Caco-2 (cell line): ENCODE results near the gene MTFMT. TPM values are rescaled to one million over a fixed set of nuclear protein-coding genes. Genes with fewer than 3 reads are reported as not detected.

Experiments
- BruUV-seq: library from RNA; stranded (reverse); fragments of 400-500 nt; replicated peaks from 2 replicates; lab custom pipeline; 2021; lab: Mats Ljungman, UMichigan
- CTCF ChIA-PET: fragments of 300-600 bp; sonication (Branson Sonifier 250); formaldehyde crosslinking; loops from one replicate; lab custom pipeline; 2022; ENCODE audit warnings: antibody characterized with exemption; lab: Charles Lee
- POLR2A ChIA-PET: fragments of 300-600 bp; sonication (Branson Sonifier 250); formaldehyde crosslinking; loops from one replicate; lab custom pipeline; 2022; ENCODE audit warnings: antibody characterized with exemption; lab: Charles Lee
- DNase-seq, 2 experiments: peaks; one replicate each; pipeline versions ENCODE4 v3.0.0 to v3.0.0-alpha.2; 2020 to 2022
- H3K27me3 ChIP-seq: replicated peaks from 2 replicates; pipeline ENCODE4 v1.6.0; 2011; ENCODE audit warnings: low read length; ENCODE audit not compliant: control insufficient read depth, insufficient read depth
- H3K36me3 ChIP-seq: 2 replicates; pipeline ENCODE4 v1.5.1; 2011; ENCODE audit warnings: low read length; ENCODE audit not compliant: control insufficient read depth, insufficient read depth
- H3K4me1 ChIP-seq: fragments of 250-450 bp; sonication (Bioruptor Pico); 2 replicates; pipeline ENCODE4 v1.5.1; 2020; ENCODE audit warnings: mild to moderate bottlenecking
- H3K4me3 ChIP-seq: 2 replicates; pipeline ENCODE4 v1.5.1; 2011; ENCODE audit warnings: low read depth, mild to moderate bottlenecking, control low read depth, low read length
- H3K9me3 ChIP-seq: fragments of 250-450 bp; sonication (Bioruptor Pico); 2 replicates; pipeline ENCODE4 v1.5.1; 2020; ENCODE audit warnings: mild to moderate bottlenecking, moderate library complexity
- H3K27ac Mint-ChIP-seq: one replicate; pipeline ENCODE4 v1.8.0; 2022; ENCODE audit warnings: mixed read lengths; ENCODE audit not compliant: unreplicated experiment
- H3K27me3 Mint-ChIP-seq: one replicate; pipeline ENCODE4 v1.8.0; 2022; ENCODE audit warnings: mixed read lengths; ENCODE audit not compliant: insufficient read depth, unreplicated experiment
- H3K36me3 Mint-ChIP-seq: one replicate; pipeline ENCODE4 v1.8.0; 2022; ENCODE audit warnings: mild to moderate bottlenecking, mixed read lengths; ENCODE audit not compliant: insufficient read depth, unreplicated experiment
- H3K4me1 Mint-ChIP-seq: one replicate; pipeline ENCODE4 v1.8.0; 2022; ENCODE audit warnings: low read depth, mixed read lengths; ENCODE audit not compliant: unreplicated experiment
- H3K4me3 Mint-ChIP-seq: one replicate; pipeline ENCODE4 v1.8.0; 2022; ENCODE audit warnings: mild to moderate bottlenecking, moderate library complexity, mixed read lengths; ENCODE audit not compliant: unreplicated experiment
- H3K9me3 Mint-ChIP-seq: one replicate; pipeline ENCODE4 v1.8.0; 2022; ENCODE audit warnings: mixed read lengths; ENCODE audit not compliant: unreplicated experiment
- intact Hi-C: fragments of 100-400 bp; cut with micrococcal nuclease; formaldehyde crosslinking; loops from one replicate; pipeline ENCODE4 v1.10.0; 2022; ENCODE audit not compliant: unreplicated experiment
- total RNA-seq: library from RNA; stranded (reverse); gene quantifications from 2 replicates; pipeline ENCODE4 v1.2.3, GENCODE V29; 2022
- TF ChIP-seq, protein P1 (sequence below), 2 experiments: fragments of 200-600 bp in 1 of 2; IDR thresholded peaks; 1 replicate in 1 of 2; 2 replicates in 1 of 2; pipeline versions ENCODE4 v1.5.1 to v1.8.0; 2011 to 2022; ENCODE audit warnings: antibody characterized with exemption in 1 of 2, control low read depth in 1 of 2, inconsistent platforms in 1 of 2, low read depth in 1 of 2, low read length in 1 of 2, mild to moderate bottlenecking in 1 of 2, moderate library complexity in 1 of 2; ENCODE audit not compliant: insufficient read depth in 1 of 2, severe bottlenecking in 1 of 2, unreplicated experiment in 1 of 2

The MTFMT gene
- total RNA-seq, 1 experiment from 2014 or later = 24.7 TPM

DNA sequence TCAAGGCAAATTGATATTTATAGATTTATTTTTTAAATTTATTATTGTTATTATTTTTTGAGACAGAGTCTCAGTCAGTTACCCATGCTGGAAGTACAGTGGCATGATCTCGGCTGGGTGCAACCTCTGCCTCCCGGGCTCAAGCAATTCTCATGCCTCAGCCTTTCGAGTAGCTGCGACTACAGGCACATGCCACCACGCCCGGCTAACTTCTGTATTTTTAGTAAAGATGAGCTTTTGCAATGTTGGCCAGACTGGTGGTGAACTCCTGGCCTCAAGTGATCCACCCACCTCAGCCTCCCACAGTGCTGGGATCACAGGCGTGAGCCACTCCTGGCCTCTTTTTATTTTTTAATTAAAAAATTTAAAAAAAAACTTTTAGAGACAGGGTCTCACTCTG, 58.7 kb downstream of the MTFMT start:
- Mint-ChIP-seq H3K27me3 (no peaks in the 10 kb centered on the region), H3K9me3 (no peaks in the 10 kb centered on the region), H3K36me3 (peaks cover 34% of the 10 kb centered on the region), H3K4me1 (no peaks in the 10 kb centered on the region), H3K27ac (no peak overlapping the region), H3K4me3 (no peak overlapping the region)
- no peaks in the 10 kb centered on the region for H3K9me3 ChIP-seq
- ChIA-PET POLR2A (no interaction called here), CTCF (no interaction called here)
- no peaks in the 10 kb centered on the region for H3K4me1 ChIP-seq
- no peak overlapping the region for H3K4me3 ChIP-seq
- H3K36me3 ChIP-seq = no peaks in the 10 kb centered on the region
- H3K27me3 ChIP-seq = no peaks in the 10 kb centered on the region
- BruUV-seq = no TSS peak
- DNase-seq = no peak
- intact Hi-C loops = no loop called here
- TF ChIP-seq, protein P1, sequence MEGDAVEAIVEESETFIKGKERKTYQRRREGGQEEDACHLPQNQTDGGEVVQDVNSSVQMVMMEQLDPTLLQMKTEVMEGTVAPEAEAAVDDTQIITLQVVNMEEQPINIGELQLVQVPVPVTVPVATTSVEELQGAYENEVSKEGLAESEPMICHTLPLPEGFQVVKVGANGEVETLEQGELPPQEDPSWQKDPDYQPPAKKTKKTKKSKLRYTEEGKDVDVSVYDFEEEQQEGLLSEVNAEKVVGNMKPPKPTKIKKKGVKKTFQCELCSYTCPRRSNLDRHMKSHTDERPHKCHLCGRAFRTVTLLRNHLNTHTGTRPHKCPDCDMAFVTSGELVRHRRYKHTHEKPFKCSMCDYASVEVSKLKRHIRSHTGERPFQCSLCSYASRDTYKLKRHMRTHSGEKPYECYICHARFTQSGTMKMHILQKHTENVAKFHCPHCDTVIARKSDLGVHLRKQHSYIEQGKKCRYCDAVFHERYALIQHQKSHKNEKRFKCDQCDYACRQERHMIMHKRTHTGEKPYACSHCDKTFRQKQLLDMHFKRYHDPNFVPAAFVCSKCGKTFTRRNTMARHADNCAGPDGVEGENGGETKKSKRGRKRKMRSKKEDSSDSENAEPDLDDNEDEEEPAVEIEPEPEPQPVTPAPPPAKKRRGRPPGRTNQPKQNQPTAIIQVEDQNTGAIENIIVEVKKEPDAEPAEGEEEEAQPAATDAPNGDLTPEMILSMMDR (IDR thresholded peaks at IDR 0.05; ENCODE audit: insufficient read depth in 1 of 2, low read depth in 1 of 2, low read length in 1 of 2, severe bottlenecking in 1 of 2, unreplicated experiment in 1 of 2) = no peak

DNA sequence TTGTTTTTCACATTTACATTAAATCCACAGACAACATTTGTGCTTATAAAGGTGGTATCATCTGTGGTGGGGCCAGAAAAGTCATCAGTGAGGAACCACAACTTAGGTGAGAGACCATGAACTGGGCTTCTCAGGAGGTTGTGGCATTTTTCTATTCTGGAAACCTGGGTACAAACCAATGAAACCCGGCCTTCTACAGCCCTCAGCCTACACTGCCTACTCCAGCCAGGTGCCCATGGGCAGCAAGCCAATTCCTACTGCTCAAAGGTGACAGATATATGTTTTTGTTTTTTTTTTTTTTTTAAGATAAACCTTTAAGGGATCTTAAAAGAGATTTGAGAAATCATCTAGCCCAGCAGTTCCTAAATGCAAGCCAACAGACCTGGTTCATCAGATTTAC, 60.0 kb downstream of the MTFMT start:
- Mint-ChIP-seq H3K27me3 (no peaks in the 10 kb centered on the region), H3K36me3 (peaks cover 45% of the 10 kb centered on the region), H3K4me3 (no peak overlapping the region), H3K27ac (no peak overlapping the region), H3K9me3 (no peaks in the 10 kb centered on the region), H3K4me1 (no peaks in the 10 kb centered on the region)
- Histone ChIP-seq H3K36me3 (no peaks in the 10 kb centered on the region), H3K4me3 (no peak overlapping the region), H3K9me3 (no peaks in the 10 kb centered on the region), H3K4me1 (no peaks in the 10 kb centered on the region), H3K27me3 (no peaks in the 10 kb centered on the region)
- CTCF ChIA-PET = no interaction called here
- TF ChIP-seq, protein P1 (IDR thresholded peaks at IDR 0.05; ENCODE audit: insufficient read depth in 1 of 2, low read depth in 1 of 2, low read length in 1 of 2, severe bottlenecking in 1 of 2, unreplicated experiment in 1 of 2) = no peak
- BruUV-seq = no TSS peak
- POLR2A ChIA-PET = interaction anchor here (0.7 kb wide), 1 partner anchor 53 kb away, joined by 5 read pairs; no protein-coding TSS in a partner anchor
- no peak for DNase-seq
- intact Hi-C loops = no loop called here

DNA sequence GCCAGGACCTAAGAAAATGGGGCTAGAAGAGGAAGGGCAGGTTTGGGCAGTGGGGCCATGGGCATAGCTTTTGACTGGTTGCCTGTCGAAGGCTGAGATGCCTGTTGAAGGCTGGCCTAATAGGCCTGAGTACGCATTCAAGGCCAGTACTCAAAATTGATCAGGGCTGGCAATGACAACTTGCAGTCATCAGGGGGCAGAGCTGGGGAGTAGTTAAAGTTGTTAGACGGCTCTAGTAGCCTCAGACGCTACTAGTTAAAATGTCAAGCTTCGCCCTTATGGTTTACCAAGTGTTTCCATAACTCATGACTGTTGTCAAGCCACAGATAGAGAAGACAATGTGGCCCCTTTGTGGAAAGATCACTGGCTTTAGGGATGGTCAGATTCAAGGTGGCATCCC, 68.4 kb downstream of the MTFMT start:
- H3K4me3 ChIP-seq = no peak overlapping the region
- DNase-seq = no peak
- Mint-ChIP-seq H3K4me3 (no peak overlapping the region), H3K36me3 (peaks cover 53% of the 10 kb centered on the region), H3K4me1 (no peaks in the 10 kb centered on the region), H3K27me3 (no peaks in the 10 kb centered on the region), H3K27ac (no peak overlapping the region), H3K9me3 (no peaks in the 10 kb centered on the region)
- ChIA-PET POLR2A (no interaction called here), CTCF (no interaction called here)
- H3K9me3 ChIP-seq = no peaks in the 10 kb centered on the region
- H3K36me3 ChIP-seq = 0 out of 2 replicates have a peak, but pooled peaks cover 2% of the 10 kb centered on the region
- TF ChIP-seq, protein P1 (IDR thresholded peaks at IDR 0.05; ENCODE audit: insufficient read depth in 1 of 2, low read depth in 1 of 2, low read length in 1 of 2, severe bottlenecking in 1 of 2, unreplicated experiment in 1 of 2) = no peak
- H3K27me3 ChIP-seq = no peaks in the 10 kb centered on the region
- no peaks in the 10 kb centered on the region for H3K4me1 ChIP-seq
- no TSS peak for BruUV-seq
- intact Hi-C loops = no loop called here
